ENCODE measurements around the gene ARL15.

GRCh38 chr5:54162184-54162583, 148.2 kb downstream of the ARL15 start:
- TF ChIP-seq CTCF (conservative IDR thresholded peaks at IDR 0.05; ENCODE audit: low read depth, low read length) (no peak), EZH2 (IDR thresholded peaks at IDR 0.05; ENCODE audit: borderline replicate concordance, low read depth, low read length, poor library complexity, severe bottlenecking) (no peak)
